Measurements from ENCODE around the gene SNHG17. TPM values are rescaled to one million over a fixed set of nuclear protein-coding genes. Genes with fewer than 3 reads are reported as not detected.
A peak's percentile ranks its signal among the peaks of the same experiment; 100 is the strongest.

SNHG17 gene
- total and polyA plus RNA-seq, 9 of the 15 experiments (the other 6 are each of a cell fraction or from before 2014, with no cell fraction given) = 29.8 to 106 (median 57.7) TPM

- no peak for TF ChIP-seq AFF4 (CRISPR knock-in tag; IDR thresholded peaks at IDR 0.05)
- TF ChIP-seq ZNF717 (CRISPR knock-in tag; IDR thresholded peaks at IDR 0.05) = no peak
- TF ChIP-seq BCOR (IDR thresholded peaks at IDR 0.05) = 0 out of 2 replicates have a peak, but pooled peaks have one; percentile 13
- TF ChIP-seq ZNF695 (CRISPR knock-in tag; IDR thresholded peaks at IDR 0.05) = no peak
- TF ChIP-seq, protein P1, sequence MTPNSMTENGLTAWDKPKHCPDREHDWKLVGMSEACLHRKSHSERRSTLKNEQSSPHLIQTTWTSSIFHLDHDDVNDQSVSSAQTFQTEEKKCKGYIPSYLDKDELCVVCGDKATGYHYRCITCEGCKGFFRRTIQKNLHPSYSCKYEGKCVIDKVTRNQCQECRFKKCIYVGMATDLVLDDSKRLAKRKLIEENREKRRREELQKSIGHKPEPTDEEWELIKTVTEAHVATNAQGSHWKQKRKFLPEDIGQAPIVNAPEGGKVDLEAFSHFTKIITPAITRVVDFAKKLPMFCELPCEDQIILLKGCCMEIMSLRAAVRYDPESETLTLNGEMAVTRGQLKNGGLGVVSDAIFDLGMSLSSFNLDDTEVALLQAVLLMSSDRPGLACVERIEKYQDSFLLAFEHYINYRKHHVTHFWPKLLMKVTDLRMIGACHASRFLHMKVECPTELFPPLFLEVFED (CRISPR knock-in tag; conservative IDR thresholded peaks at IDR 0.05) = no peak
- TF ChIP-seq ZNF707 (CRISPR knock-in tag; conservative IDR thresholded peaks at IDR 0.05) = no peak
- TF ChIP-seq ZC3H11A (IDR thresholded peaks at IDR 0.05; ENCODE audit: low read depth, low read length) = no peak
- 0 out of 2 replicates have a peak, but pooled peaks have one; percentile 20 for TF ChIP-seq EP300 (IDR thresholded peaks at IDR 0.05; ENCODE audit: low read length)
- no peak for TF ChIP-seq KAT2B (IDR thresholded peaks at IDR 0.05; ENCODE audit: low read depth, low read length)
- TF ChIP-seq, protein P2, sequence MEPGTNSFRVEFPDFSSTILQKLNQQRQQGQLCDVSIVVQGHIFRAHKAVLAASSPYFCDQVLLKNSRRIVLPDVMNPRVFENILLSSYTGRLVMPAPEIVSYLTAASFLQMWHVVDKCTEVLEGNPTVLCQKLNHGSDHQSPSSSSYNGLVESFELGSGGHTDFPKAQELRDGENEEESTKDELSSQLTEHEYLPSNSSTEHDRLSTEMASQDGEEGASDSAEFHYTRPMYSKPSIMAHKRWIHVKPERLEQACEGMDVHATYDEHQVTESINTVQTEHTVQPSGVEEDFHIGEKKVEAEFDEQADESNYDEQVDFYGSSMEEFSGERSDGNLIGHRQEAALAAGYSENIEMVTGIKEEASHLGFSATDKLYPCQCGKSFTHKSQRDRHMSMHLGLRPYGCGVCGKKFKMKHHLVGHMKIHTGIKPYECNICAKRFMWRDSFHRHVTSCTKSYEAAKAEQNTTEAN (CRISPR knock-in tag; IDR thresholded peaks at IDR 0.05) = no peak
- TF ChIP-seq, protein P3, sequence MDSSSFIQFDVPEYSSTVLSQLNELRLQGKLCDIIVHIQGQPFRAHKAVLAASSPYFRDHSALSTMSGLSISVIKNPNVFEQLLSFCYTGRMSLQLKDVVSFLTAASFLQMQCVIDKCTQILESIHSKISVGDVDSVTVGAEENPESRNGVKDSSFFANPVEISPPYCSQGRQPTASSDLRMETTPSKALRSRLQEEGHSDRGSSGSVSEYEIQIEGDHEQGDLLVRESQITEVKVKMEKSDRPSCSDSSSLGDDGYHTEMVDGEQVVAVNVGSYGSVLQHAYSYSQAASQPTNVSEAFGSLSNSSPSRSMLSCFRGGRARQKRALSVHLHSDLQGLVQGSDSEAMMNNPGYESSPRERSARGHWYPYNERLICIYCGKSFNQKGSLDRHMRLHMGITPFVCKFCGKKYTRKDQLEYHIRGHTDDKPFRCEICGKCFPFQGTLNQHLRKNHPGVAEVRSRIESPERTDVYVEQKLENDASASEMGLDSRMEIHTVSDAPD (CRISPR knock-in tag; IDR thresholded peaks at IDR 0.05) = no peak
- TF ChIP-seq, protein P4, sequence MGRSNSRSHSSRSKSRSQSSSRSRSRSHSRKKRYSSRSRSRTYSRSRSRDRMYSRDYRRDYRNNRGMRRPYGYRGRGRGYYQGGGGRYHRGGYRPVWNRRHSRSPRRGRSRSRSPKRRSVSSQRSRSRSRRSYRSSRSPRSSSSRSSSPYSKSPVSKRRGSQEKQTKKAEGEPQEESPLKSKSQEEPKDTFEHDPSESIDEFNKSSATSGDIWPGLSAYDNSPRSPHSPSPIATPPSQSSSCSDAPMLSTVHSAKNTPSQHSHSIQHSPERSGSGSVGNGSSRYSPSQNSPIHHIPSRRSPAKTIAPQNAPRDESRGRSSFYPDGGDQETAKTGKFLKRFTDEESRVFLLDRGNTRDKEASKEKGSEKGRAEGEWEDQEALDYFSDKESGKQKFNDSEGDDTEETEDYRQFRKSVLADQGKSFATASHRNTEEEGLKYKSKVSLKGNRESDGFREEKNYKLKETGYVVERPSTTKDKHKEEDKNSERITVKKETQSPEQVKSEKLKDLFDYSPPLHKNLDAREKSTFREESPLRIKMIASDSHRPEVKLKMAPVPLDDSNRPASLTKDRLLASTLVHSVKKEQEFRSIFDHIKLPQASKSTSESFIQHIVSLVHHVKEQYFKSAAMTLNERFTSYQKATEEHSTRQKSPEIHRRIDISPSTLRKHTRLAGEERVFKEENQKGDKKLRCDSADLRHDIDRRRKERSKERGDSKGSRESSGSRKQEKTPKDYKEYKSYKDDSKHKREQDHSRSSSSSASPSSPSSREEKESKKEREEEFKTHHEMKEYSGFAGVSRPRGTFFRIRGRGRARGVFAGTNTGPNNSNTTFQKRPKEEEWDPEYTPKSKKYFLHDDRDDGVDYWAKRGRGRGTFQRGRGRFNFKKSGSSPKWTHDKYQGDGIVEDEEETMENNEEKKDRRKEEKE (IDR thresholded peaks at IDR 0.05; ENCODE audit: borderline replicate concordance in 1 of 2, control insufficient read depth in 1 of 2, low read depth in 2 of 2, low read length in 1 of 2) = no peak
- TF ChIP-seq ZFPM2 (CRISPR knock-in tag; IDR thresholded peaks at IDR 0.05) = no peak
- no peak for TF ChIP-seq ZNF324 (CRISPR knock-in tag; IDR thresholded peaks at IDR 0.05)
- TF ChIP-seq FOS (IDR thresholded peaks at IDR 0.05; ENCODE audit: extremely low read depth, insufficient read length) = peak; percentile 18
- TF ChIP-seq ZNF780A (CRISPR knock-in tag; IDR thresholded peaks at IDR 0.05) = no peak
- TF ChIP-seq MTA2 (IDR thresholded peaks at IDR 0.05; ENCODE audit: low read depth) = no peak
Observed at GRCh38 chr20:38460040-38460623, 25.0 kb upstream of the SNHG17 start (continued).

Measured in K562 (cell line).